DND-41 (cell line): ENCODE measurements around the gene GRM5.

Experiments used
- ATAC-seq: fragments of 200-7000 bp; cut with Tn5 transposase; 3 replicates; pipeline ENCODE4 v1.9.1; 2021; ENCODE audit warnings: low read depth; ENCODE audit not compliant: insufficient read depth
- DNase-seq: peaks from one replicate; pipeline ENCODE4 v3.0.0-alpha.2; 2020
- H2AFZ ChIP-seq: 2 replicates; pipeline ENCODE4 v1.6.0; 2012; ENCODE audit warnings: low read depth, low read length
- H3K27ac ChIP-seq: 2 replicates; pipeline ENCODE4 v1.5.1; 2012; ENCODE audit warnings: low read length, inconsistent platforms
- H3K27me3 ChIP-seq: fragments of 200-600 bp; sonication (generic); 2 replicates; pipeline ENCODE4 v1.6.0; 2012; ENCODE audit warnings: low read length, mild to moderate bottlenecking, inconsistent platforms; ENCODE audit not compliant: insufficient read depth, poor library complexity
- H3K36me3 ChIP-seq: 2 replicates; pipeline ENCODE4 v1.5.1; 2012; ENCODE audit warnings: low read length, inconsistent platforms; ENCODE audit not compliant: insufficient read depth
- H3K4me1 ChIP-seq: 2 replicates; pipeline ENCODE4 v1.5.1; 2012; ENCODE audit warnings: mild to moderate bottlenecking, low read length; ENCODE audit not compliant: insufficient read depth
- H3K4me2 ChIP-seq: 2 replicates; pipeline ENCODE4 v1.6.0; 2012; ENCODE audit warnings: mild to moderate bottlenecking, moderate library complexity, low read length, inconsistent platforms; ENCODE audit not compliant: insufficient read depth
- H3K4me3 ChIP-seq, 2 experiments: fragments of 200-600 bp in 1 of 2; shearing (Covaris generic) in 1 of 2; 2 replicates each; pipeline ENCODE4 v1.5.1; 2012 to 2016; ENCODE audit warnings: inconsistent platforms in 2 of 2, low read length in 2 of 2, mild to moderate bottlenecking in 2 of 2, low read depth in 1 of 2, moderate library complexity in 1 of 2
- H3K79me2 ChIP-seq: 2 replicates; pipeline ENCODE4 v1.6.0; 2012; ENCODE audit warnings: low read length, inconsistent platforms; ENCODE audit not compliant: insufficient read depth
- H3K9ac ChIP-seq: 2 replicates; pipeline ENCODE4 v1.6.0; 2012; ENCODE audit warnings: low read depth, mild to moderate bottlenecking, inconsistent platforms, low read length, moderate library complexity
- H3K9me3 ChIP-seq: 2 replicates; pipeline ENCODE4 v1.5.1; 2012; ENCODE audit warnings: low read length, moderate library complexity, mild to moderate bottlenecking, inconsistent platforms; ENCODE audit not compliant: insufficient read depth, severe bottlenecking
- H4K20me1 ChIP-seq: 2 replicates; pipeline ENCODE4 v1.6.0; 2012; ENCODE audit warnings: low read length; ENCODE audit not compliant: insufficient read depth
- EZH2 ChIP-seq: IDR thresholded peaks from 3 replicates; pipeline ENCODE4 v1.6.1; 2012; ENCODE audit warnings: borderline replicate concordance, low read depth, mild to moderate bottlenecking, moderate library complexity, low read length, inconsistent platforms; ENCODE audit not compliant: severe bottlenecking
- TF ChIP-seq, protein P1 (sequence below): IDR thresholded peaks from 2 replicates; pipeline ENCODE4 v1.5.1; 2012; ENCODE audit warnings: borderline replicate concordance, low read length, moderate library complexity, mild to moderate bottlenecking; ENCODE audit not compliant: poor library complexity, severe bottlenecking; ENCODE audit errors: extremely low read depth

The GRM5 gene

DNA sequence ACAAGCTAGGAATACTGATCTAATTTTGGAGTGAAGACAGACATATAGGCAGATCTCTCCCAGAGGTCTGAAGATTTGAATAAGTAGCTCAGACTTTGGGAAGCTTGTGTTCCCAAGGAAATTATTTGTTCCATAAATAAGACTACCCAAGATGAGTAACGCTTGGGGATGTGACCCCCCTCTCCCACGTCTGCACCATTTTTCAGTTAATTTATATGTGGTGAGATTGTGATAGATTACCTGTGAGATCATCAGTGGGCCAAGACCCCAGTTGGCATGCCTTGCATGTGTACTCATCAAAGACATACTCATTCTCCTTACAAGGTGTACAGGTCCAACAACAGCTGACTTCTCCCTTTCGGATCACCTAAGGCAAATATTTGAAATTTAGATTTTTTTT is 475.4 kb downstream of the GRM5 start:
- Histone ChIP-seq H3K4me1 (no peaks in the 10 kb centered on the region), H2AFZ (no peak overlapping the region), H3K9ac (no peak overlapping the region), H3K36me3 (no peaks in the 10 kb centered on the region), H3K9me3 (no peaks in the 10 kb centered on the region), H3K79me2 (no peaks in the 10 kb centered on the region), H3K4me2 (no peak overlapping the region), H3K4me3 (no peak overlapping the region), H3K27me3 (no peaks in the 10 kb centered on the region), H3K27ac (no peak overlapping the region), H4K20me1 (no peaks in the 10 kb centered on the region)
- ATAC-seq (no peak), DNase-seq (no peak)
- TF ChIP-seq EZH2, result no peak

GRCh38 chr11:88583251-88583650 is 482.5 kb downstream of the GRM5 start:
- no peak overlapping the region for H3K27ac ChIP-seq
- H3K4me2 ChIP-seq, result no peak overlapping the region
- H3K36me3 ChIP-seq, result no peaks in the 10 kb centered on the region
- no peaks in the 10 kb centered on the region for H3K9me3 ChIP-seq
- no peak overlapping the region for H3K9ac ChIP-seq
- H3K79me2 ChIP-seq, result no peaks in the 10 kb centered on the region
- ATAC-seq (no peak), DNase-seq (no peak)
- H3K27me3 ChIP-seq, result no peaks in the 10 kb centered on the region
- TF ChIP-seq, protein P1, sequence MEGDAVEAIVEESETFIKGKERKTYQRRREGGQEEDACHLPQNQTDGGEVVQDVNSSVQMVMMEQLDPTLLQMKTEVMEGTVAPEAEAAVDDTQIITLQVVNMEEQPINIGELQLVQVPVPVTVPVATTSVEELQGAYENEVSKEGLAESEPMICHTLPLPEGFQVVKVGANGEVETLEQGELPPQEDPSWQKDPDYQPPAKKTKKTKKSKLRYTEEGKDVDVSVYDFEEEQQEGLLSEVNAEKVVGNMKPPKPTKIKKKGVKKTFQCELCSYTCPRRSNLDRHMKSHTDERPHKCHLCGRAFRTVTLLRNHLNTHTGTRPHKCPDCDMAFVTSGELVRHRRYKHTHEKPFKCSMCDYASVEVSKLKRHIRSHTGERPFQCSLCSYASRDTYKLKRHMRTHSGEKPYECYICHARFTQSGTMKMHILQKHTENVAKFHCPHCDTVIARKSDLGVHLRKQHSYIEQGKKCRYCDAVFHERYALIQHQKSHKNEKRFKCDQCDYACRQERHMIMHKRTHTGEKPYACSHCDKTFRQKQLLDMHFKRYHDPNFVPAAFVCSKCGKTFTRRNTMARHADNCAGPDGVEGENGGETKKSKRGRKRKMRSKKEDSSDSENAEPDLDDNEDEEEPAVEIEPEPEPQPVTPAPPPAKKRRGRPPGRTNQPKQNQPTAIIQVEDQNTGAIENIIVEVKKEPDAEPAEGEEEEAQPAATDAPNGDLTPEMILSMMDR, result no peak
- no peak for TF ChIP-seq EZH2
- H3K4me1 ChIP-seq, result peaks cover 7% of the 10 kb centered on the region; the same call in 1 of the 2 replicates
- no peak overlapping the region for H3K4me3 ChIP-seq
- H4K20me1 ChIP-seq, result no peaks in the 10 kb centered on the region
- H2AFZ ChIP-seq, result no peak overlapping the region

DNA sequence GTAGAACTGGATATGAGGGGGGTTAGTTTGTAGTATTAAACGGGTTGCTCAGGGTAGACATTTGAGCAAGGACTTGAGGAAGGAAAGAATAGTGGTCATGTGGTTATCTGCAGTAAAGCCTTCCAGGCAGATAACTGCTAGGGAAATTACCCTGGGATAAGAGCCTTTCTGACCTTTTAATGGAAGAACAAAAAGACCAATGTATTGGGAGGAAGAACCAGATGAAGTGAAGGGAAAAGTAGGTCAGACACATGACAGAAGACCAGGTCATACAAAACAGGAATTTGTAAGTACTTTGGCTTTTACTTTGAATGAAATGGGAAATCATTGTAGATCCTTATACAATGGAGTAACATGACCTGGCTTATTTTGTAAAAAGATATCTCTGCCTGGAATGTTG is 486.3 kb downstream of the GRM5 start:
- H3K4me2 ChIP-seq, result no peak overlapping the region
- no peak overlapping the region for H2AFZ ChIP-seq
- peaks cover 7% of the 10 kb centered on the region; the same call in 1 of the 2 replicates for H3K4me1 ChIP-seq
- no peaks in the 10 kb centered on the region for H3K79me2 ChIP-seq
- no peaks in the 10 kb centered on the region for H3K9me3 ChIP-seq
- no peak for ATAC-seq
- H3K9ac ChIP-seq, result no peak overlapping the region
- no peak for DNase-seq
- no peak overlapping the region for H3K4me3 ChIP-seq
- TF ChIP-seq, protein P1, result no peak
- no peak overlapping the region for H3K27ac ChIP-seq
- H4K20me1 ChIP-seq, result no peaks in the 10 kb centered on the region
- no peaks in the 10 kb centered on the region for H3K36me3 ChIP-seq
- no peaks in the 10 kb centered on the region for H3K27me3 ChIP-seq

DNA sequence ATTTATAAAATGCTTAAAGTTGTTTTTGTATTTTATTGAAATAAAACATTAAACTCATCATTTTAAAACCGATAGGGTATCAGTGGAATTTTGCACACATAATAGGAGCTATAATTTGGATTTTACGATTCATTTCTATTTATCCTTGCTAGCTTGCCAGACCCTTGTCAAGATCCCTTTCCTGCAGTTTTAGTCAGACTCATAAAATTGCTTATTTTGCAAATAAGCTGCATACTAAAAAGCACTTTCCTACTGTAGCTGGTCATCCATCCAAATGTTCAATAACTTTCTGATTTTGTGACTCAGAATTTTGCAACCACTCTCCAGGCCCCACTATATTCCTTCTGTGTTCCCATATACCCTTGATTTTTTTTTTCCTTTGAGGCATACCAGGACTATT is 489.0 kb downstream of the GRM5 start:
- DNase-seq, result no peak
- Histone ChIP-seq H3K79me2 (no peaks in the 10 kb centered on the region), H3K9me3 (no peaks in the 10 kb centered on the region), H3K4me2 (no peak overlapping the region), H3K4me3 (no peak overlapping the region), H2AFZ (no peak overlapping the region), H3K9ac (no peak overlapping the region), H3K27me3 (no peaks in the 10 kb centered on the region), H4K20me1 (no peaks in the 10 kb centered on the region), H3K36me3 (no peaks in the 10 kb centered on the region), H3K4me1 (no peaks in the 10 kb centered on the region), H3K27ac (no peak overlapping the region)
- no peak for TF ChIP-seq EZH2
- TF ChIP-seq, protein P1, result no peak
- no peak for ATAC-seq
